GM12878 (cell line): ENCODE measurements around the gene PFKL.

Experiments
- EP300 ChIP-seq, 2 experiments: fragments of 150-350 bp in 1 of 2; IDR thresholded peaks; 2 replicates each; pipeline ENCODE4 v1.6.1; 2011 to 2012; ENCODE audit warnings: low read depth in 2 of 2, low read length in 2 of 2, borderline replicate concordance in 1 of 2, improper control_type of control experiment in 1 of 2, inconsistent platforms in 1 of 2; ENCODE audit not compliant: control insufficient read depth in 1 of 2
- MTA3 ChIP-seq: IDR thresholded peaks from 2 replicates; pipeline ENCODE4 v1.6.1; 2012; ENCODE audit warnings: low read length, inconsistent platforms, borderline replicate concordance
- POLR2A ChIP-seq: IDR thresholded peaks from 2 replicates; pipeline ENCODE4 v1.6.1; 2011; ENCODE audit warnings: low read depth, mild to moderate bottlenecking, low read length
- RCOR1 ChIP-seq: conservative IDR thresholded peaks from 2 replicates; pipeline ENCODE4 v1.6.1; 2012; ENCODE audit warnings: low read depth, low read length, improper control_type of control experiment
- RFX5 ChIP-seq: IDR thresholded peaks from 2 replicates; pipeline ENCODE4 v1.6.1; 2011; ENCODE audit warnings: low read depth, low read length, improper control_type of control experiment
- SIX5 ChIP-seq: IDR thresholded peaks from 2 replicates; pipeline ENCODE4 v1.6.1; 2011; ENCODE audit warnings: mild to moderate bottlenecking, low read depth, low read length, moderate library complexity; ENCODE audit not compliant: severe bottlenecking
- SRF ChIP-seq, 2 experiments: IDR thresholded peaks; 2 replicates each; pipeline ENCODE4 v1.6.1; 2011; ENCODE audit warnings: low read depth in 2 of 2, low read length in 2 of 2, mild to moderate bottlenecking in 1 of 2, moderate library complexity in 1 of 2
- ZNF24 ChIP-seq: fragments of 450-650 bp; IDR thresholded peaks from 2 replicates; pipeline ENCODE4 v1.6.1; 2017; ENCODE audit warnings: antibody characterized with exemption, mild to moderate bottlenecking
- TF ChIP-seq, protein P1 (sequence below), 3 experiments: IDR thresholded peaks in 2 of 3; conservative IDR thresholded peaks in 1 of 3; 2 replicates each; pipeline ENCODE4 v1.5.1; 2011; ENCODE audit warnings: low read depth in 3 of 3, low read length in 3 of 3, mild to moderate bottlenecking in 3 of 3, control low read depth in 2 of 3, moderate library complexity in 2 of 3, inconsistent platforms in 1 of 3, mixed read lengths in 1 of 3; ENCODE audit not compliant: control insufficient read depth in 2 of 3, insufficient read depth in 1 of 3; ENCODE audit errors: extremely low read depth in 1 of 3
- TF ChIP-seq, protein P2 (sequence below): IDR thresholded peaks from 2 replicates; pipeline ENCODE4 v1.6.1; 2012; ENCODE audit warnings: low read depth, low read length, improper control_type of control experiment
- TF ChIP-seq, protein P3 (sequence below): IDR thresholded peaks from 2 replicates; pipeline ENCODE4 v1.6.1; 2011; ENCODE audit warnings: mild to moderate bottlenecking, low read depth, low read length, moderate library complexity; ENCODE audit not compliant: insufficient replicate concordance
- TF ChIP-seq, protein P4 (sequence below): IDR thresholded peaks from 2 replicates; pipeline ENCODE4 v1.6.1; 2012; ENCODE audit warnings: low read depth, low read length, improper control_type of control experiment

DNA sequence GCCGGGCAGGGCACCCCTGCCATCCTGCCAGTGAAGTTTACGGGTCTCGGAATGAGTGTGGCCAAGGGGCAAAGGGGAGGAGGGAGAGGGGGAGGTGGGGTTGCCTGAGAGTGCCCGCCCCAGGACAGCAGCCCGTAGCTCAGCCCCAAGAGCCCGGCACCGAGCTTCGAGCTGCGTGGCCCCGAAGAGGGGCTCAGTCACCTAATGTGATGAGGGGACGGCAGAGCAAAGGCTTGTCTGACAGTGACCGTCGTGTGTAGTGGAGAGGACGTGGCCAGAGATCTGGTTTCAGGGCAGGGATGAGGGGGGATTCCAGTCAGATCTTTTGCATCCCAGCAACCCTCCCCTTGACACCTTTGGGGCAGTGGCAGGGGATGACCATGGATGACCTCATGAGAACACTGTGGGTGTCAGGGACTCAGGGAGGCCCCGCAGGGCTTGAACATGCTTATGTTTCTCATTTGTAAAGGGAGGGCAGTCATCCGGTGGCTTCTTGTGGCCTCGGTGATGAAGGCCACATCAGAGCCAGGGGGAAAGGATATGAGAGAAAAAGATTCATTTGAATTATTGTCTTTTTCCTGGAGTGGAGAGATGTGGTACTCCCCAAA lies 52.5 kb downstream of the PFKL start:
- TF ChIP-seq, protein P1, sequence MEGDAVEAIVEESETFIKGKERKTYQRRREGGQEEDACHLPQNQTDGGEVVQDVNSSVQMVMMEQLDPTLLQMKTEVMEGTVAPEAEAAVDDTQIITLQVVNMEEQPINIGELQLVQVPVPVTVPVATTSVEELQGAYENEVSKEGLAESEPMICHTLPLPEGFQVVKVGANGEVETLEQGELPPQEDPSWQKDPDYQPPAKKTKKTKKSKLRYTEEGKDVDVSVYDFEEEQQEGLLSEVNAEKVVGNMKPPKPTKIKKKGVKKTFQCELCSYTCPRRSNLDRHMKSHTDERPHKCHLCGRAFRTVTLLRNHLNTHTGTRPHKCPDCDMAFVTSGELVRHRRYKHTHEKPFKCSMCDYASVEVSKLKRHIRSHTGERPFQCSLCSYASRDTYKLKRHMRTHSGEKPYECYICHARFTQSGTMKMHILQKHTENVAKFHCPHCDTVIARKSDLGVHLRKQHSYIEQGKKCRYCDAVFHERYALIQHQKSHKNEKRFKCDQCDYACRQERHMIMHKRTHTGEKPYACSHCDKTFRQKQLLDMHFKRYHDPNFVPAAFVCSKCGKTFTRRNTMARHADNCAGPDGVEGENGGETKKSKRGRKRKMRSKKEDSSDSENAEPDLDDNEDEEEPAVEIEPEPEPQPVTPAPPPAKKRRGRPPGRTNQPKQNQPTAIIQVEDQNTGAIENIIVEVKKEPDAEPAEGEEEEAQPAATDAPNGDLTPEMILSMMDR (IDR thresholded peaks at IDR 0.05 in 2 of 3, conservative IDR thresholded peaks at IDR 0.05 in 1 of 3; ENCODE audit: control insufficient read depth in 2 of 3, extremely low read depth in 1 of 3, insufficient read depth in 1 of 3, low read depth in 3 of 3, low read length in 3 of 3): no peak
- no peak for TF ChIP-seq ZNF24
- no peak for TF ChIP-seq POLR2A
- no peak for TF ChIP-seq SRF (IDR thresholded peaks at IDR 0.05; ENCODE audit: low read depth in 2 of 2, low read length in 2 of 2)
- no peak for TF ChIP-seq EP300 (IDR thresholded peaks at IDR 0.05; ENCODE audit: borderline replicate concordance in 1 of 2, control insufficient read depth in 1 of 2, low read depth in 2 of 2, low read length in 2 of 2)
- TF ChIP-seq, protein P2, sequence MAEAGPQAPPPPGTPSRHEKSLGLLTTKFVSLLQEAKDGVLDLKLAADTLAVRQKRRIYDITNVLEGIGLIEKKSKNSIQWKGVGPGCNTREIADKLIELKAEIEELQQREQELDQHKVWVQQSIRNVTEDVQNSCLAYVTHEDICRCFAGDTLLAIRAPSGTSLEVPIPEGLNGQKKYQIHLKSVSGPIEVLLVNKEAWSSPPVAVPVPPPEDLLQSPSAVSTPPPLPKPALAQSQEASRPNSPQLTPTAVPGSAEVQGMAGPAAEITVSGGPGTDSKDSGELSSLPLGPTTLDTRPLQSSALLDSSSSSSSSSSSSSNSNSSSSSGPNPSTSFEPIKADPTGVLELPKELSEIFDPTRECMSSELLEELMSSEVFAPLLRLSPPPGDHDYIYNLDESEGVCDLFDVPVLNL: no peak
- TF ChIP-seq, protein P3, sequence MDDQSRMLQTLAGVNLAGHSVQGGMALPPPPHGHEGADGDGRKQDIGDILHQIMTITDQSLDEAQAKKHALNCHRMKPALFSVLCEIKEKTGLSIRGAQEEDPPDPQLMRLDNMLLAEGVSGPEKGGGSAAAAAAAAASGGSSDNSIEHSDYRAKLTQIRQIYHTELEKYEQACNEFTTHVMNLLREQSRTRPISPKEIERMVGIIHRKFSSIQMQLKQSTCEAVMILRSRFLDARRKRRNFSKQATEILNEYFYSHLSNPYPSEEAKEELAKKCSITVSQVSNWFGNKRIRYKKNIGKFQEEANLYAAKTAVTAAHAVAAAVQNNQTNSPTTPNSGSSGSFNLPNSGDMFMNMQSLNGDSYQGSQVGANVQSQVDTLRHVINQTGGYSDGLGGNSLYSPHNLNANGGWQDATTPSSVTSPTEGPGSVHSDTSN: no peak
- no peak for TF ChIP-seq RFX5
- TF ChIP-seq MTA3: no peak
- no peak for TF ChIP-seq SIX5
- TF ChIP-seq, protein P4, sequence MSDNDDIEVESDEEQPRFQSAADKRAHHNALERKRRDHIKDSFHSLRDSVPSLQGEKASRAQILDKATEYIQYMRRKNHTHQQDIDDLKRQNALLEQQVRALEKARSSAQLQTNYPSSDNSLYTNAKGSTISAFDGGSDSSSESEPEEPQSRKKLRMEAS: no peak
- TF ChIP-seq RCOR1: no peak
